ENCODE measurements around the gene STMN3. TPM values are rescaled to one million over a fixed set of nuclear protein-coding genes. Genes with fewer than 3 reads are reported as not detected.

The STMN3 gene
- total and polyA plus RNA-seq, 4 donors, result 13.6 to 20.9 (median 17.0) TPM

GRCh38 chr20:63685269-63686026, 32.2 kb upstream of the STMN3 start:
- TF ChIP-seq, protein P1, sequence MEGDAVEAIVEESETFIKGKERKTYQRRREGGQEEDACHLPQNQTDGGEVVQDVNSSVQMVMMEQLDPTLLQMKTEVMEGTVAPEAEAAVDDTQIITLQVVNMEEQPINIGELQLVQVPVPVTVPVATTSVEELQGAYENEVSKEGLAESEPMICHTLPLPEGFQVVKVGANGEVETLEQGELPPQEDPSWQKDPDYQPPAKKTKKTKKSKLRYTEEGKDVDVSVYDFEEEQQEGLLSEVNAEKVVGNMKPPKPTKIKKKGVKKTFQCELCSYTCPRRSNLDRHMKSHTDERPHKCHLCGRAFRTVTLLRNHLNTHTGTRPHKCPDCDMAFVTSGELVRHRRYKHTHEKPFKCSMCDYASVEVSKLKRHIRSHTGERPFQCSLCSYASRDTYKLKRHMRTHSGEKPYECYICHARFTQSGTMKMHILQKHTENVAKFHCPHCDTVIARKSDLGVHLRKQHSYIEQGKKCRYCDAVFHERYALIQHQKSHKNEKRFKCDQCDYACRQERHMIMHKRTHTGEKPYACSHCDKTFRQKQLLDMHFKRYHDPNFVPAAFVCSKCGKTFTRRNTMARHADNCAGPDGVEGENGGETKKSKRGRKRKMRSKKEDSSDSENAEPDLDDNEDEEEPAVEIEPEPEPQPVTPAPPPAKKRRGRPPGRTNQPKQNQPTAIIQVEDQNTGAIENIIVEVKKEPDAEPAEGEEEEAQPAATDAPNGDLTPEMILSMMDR (IDR thresholded peaks at IDR 0.05; ENCODE audit: control extremely low read depth, extremely low read depth), result no peak
- no peak overlapping the region for H3K9ac ChIP-seq (ENCODE audit: insufficient read depth in 1 of 2, low read length in 2 of 2)
- peaks cover 0 to 42% (median 0%) of the 10 kb centered on the region in 5 donors for H3K4me1 ChIP-seq (ENCODE audit: control insufficient read depth in 5 of 5, insufficient read depth in 5 of 5, low read length in 5 of 5)
- H3K36me3 ChIP-seq (ENCODE audit: control insufficient read depth in 4 of 4, insufficient read depth in 4 of 4, low read length in 4 of 4), result peaks cover 0 to 8% (median 0%) of the 10 kb centered on the region in 4 donors
- H3K9me3 ChIP-seq (ENCODE audit: control insufficient read depth in 4 of 4, insufficient read depth in 3 of 4, low read length in 3 of 4), result no peaks in the 10 kb centered on the region
- DNase-seq (no peak), ATAC-seq (ENCODE audit: insufficient read depth, low FRiP score) (no peak)
- H3K4me3 ChIP-seq, result no peak overlapping the region
- peak overlapping the region; percentile 84 to 95 for H3K27ac ChIP-seq (ENCODE audit: low read depth in 1 of 2, low read length in 1 of 2)
- H3K27me3 ChIP-seq (ENCODE audit: control insufficient read depth in 3 of 3, insufficient read depth in 3 of 3, low read length in 2 of 3), result no peaks in the 10 kb centered on the region
- 93 to 96% methylated on average over 21 of the region's 21 CpGs for WGBS, 2 donors

DNA sequence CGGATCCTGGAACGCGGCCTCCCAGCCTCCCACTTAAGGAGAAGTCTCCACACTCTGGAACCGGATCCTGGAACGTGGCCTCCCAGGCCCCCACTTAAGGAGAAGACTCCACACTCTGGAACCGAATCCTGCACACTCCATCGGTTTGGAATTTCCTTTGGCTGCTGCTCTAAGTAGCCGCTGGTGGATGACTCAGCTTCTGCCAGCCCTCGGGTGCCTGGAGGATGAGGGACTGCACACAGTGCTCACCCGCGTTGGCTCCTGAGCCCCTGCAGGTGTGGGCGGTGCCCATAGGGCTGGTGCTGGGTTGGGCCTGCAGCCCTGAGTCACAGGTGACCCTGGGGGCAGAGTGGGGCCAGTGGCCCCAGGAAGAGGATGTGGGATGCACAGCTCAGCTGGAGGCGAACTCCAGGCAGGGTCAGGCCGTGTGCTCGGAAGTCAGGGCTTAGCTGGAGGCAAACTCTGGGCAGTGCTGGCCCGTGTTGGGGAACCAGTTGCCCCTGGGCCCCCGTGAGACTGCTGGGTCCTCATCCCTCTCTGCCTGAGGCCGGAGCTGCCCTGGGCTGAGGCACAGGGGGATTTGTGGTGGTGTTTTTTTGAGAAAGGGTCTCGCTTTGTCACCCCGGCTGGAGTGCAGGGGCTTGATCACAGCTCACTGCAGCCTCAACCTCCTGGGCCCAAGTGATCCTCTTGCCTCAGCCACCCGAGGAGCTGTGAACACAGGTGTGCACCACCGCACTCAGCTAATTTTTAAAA, 29.3 kb upstream of the STMN3 start:
- H3K9me3 ChIP-seq (ENCODE audit: control insufficient read depth in 4 of 4, insufficient read depth in 3 of 4, low read length in 3 of 4), result no peaks in the 10 kb centered on the region
- peaks cover 0 to 31% (median 0%) of the 10 kb centered on the region in 5 donors for H3K4me1 ChIP-seq (ENCODE audit: control insufficient read depth in 5 of 5, insufficient read depth in 5 of 5, low read length in 5 of 5)
- WGBS, 2 donors, result 66 to 77% methylated on average over 22 of the region's 22 CpGs
- TF ChIP-seq, protein P1 (IDR thresholded peaks at IDR 0.05; ENCODE audit: control extremely low read depth, extremely low read depth), result no peak
- no peak overlapping the region for H3K9ac ChIP-seq (ENCODE audit: insufficient read depth in 1 of 2, low read length in 2 of 2)
- H3K4me3 ChIP-seq, result no peak overlapping the region
- no peak for DNase-seq
- ATAC-seq (ENCODE audit: insufficient read depth, low FRiP score), result peak; percentile 74
- peaks cover 0 to 30% (median 9%) of the 10 kb centered on the region in 4 donors for H3K36me3 ChIP-seq (ENCODE audit: control insufficient read depth in 4 of 4, insufficient read depth in 4 of 4, low read length in 4 of 4)
- peak overlapping the region; percentile 50 to 85 for H3K27ac ChIP-seq (ENCODE audit: low read depth in 1 of 2, low read length in 1 of 2)
- H3K27me3 ChIP-seq (ENCODE audit: control insufficient read depth in 3 of 3, insufficient read depth in 3 of 3, low read length in 2 of 3), result no peaks in the 10 kb centered on the region

GRCh38 chr20:63681609-63682142, 28.5 kb upstream of the STMN3 start:
- ATAC-seq (ENCODE audit: insufficient read depth, low FRiP score) (no peak), DNase-seq (no peak)
- peak overlapping the region; percentile 43 to 85 for H3K27ac ChIP-seq (ENCODE audit: low read depth in 1 of 2, low read length in 1 of 2)
- TF ChIP-seq, protein P1 (IDR thresholded peaks at IDR 0.05; ENCODE audit: control extremely low read depth, extremely low read depth), result no peak
- no peaks in the 10 kb centered on the region for H3K27me3 ChIP-seq (ENCODE audit: control insufficient read depth in 3 of 3, insufficient read depth in 3 of 3, low read length in 2 of 3)
- no peaks in the 10 kb centered on the region for H3K9me3 ChIP-seq (ENCODE audit: control insufficient read depth in 4 of 4, insufficient read depth in 3 of 4, low read length in 3 of 4)
- WGBS, 2 donors, result 97 to 99% methylated on average over 12 to 13 of the region's 13 CpGs
- H3K4me3 ChIP-seq, result no peak overlapping the region
- H3K9ac ChIP-seq (ENCODE audit: insufficient read depth in 1 of 2, low read length in 2 of 2), result no peak overlapping the region
- H3K4me1 ChIP-seq (ENCODE audit: control insufficient read depth in 5 of 5, insufficient read depth in 5 of 5, low read length in 5 of 5), result peaks cover 0 to 27% (median 0%) of the 10 kb centered on the region in 5 donors
- peaks cover 0 to 30% (median 10%) of the 10 kb centered on the region in 4 donors for H3K36me3 ChIP-seq (ENCODE audit: control insufficient read depth in 4 of 4, insufficient read depth in 4 of 4, low read length in 4 of 4)
